Measurements from ENCODE around the gene MELTF.
A peak's percentile ranks its signal among the peaks of the same experiment; 100 is the strongest.

Gene MELTF

GRCh38 chr3:197008436-197009209, 21.0 kb downstream of the MELTF start:
- Mint-ChIP-seq H3K4me1 (peaks cover 6% of the 10 kb centered on the region), H3K36me3 (ENCODE audit: low read depth) (no peaks in the 10 kb centered on the region), H3K27me3 (peaks cover 3% of the 10 kb centered on the region), H3K4me3 (no peak overlapping the region), H3K9me3 (no peaks in the 10 kb centered on the region), H3K27ac (no peak overlapping the region)
- DNase-seq, result no peak
- ATAC-seq, result no peak

DNA sequence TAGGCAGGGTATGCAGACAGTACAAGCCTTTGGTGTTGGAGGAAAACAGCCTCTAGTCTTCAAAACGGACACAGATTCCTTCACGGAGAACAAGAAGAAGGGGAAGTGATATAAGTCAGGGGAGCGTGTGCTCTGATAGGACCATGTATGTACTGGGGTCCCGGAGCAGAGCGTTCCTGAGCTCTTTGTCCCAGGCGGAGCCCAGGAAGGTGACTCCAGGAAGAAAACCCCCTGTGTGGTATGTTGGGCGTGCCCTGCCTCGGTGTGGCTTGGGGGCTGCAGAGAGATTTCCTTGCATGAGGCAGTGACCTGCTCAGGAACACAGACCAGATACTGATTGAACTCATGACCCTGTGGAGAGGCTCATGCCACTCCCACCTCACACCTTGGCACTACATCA, 21.7 kb downstream of the MELTF start:
- H3K27ac Mint-ChIP-seq, result no peak overlapping the region

GRCh38 chr3:197007296-197007940, 22.2 kb downstream of the MELTF start:
- Mint-ChIP-seq H3K4me1 (peaks cover 8% of the 10 kb centered on the region), H3K27me3 (peaks cover 3% of the 10 kb centered on the region), H3K27ac (no peak overlapping the region), H3K9me3 (no peaks in the 10 kb centered on the region), H3K4me3 (no peak overlapping the region), H3K36me3 (ENCODE audit: low read depth) (no peaks in the 10 kb centered on the region)
- DNase-seq, result no peak
- no peak for ATAC-seq

More for the DNA sequence above, 21.7 kb downstream of the MELTF start:
- DNase-seq (no peak), ATAC-seq (no peak)
- H3K4me3 Mint-ChIP-seq, result no peak overlapping the region
- H3K27me3 Mint-ChIP-seq, result peaks cover 3% of the 10 kb centered on the region
- no peaks in the 10 kb centered on the region for H3K9me3 Mint-ChIP-seq
- H3K4me1 Mint-ChIP-seq, result peaks cover 8% of the 10 kb centered on the region
- no peaks in the 10 kb centered on the region for H3K36me3 Mint-ChIP-seq (ENCODE audit: low read depth)

GRCh38 chr3:197006860-197007259, 22.8 kb downstream of the MELTF start:
- no peaks in the 10 kb centered on the region for H3K36me3 Mint-ChIP-seq (ENCODE audit: low read depth)
- no peak for ATAC-seq
- no peaks in the 10 kb centered on the region for H3K9me3 Mint-ChIP-seq
- H3K27ac Mint-ChIP-seq, result no peak overlapping the region
- no peak overlapping the region for H3K4me3 Mint-ChIP-seq
- no peak for DNase-seq
- H3K4me1 Mint-ChIP-seq, result peaks cover 8% of the 10 kb centered on the region
- peaks cover 3% of the 10 kb centered on the region for H3K27me3 Mint-ChIP-seq

GRCh38 chr3:197006446-197006845, 23.2 kb downstream of the MELTF start:
- DNase-seq (no peak), ATAC-seq (no peak)
- H3K4me1 Mint-ChIP-seq, result peaks cover 10% of the 10 kb centered on the region
- H3K4me3 Mint-ChIP-seq, result no peak overlapping the region
- H3K36me3 Mint-ChIP-seq (ENCODE audit: low read depth), result no peaks in the 10 kb centered on the region
- H3K27ac Mint-ChIP-seq, result no peak overlapping the region
- peaks cover 5% of the 10 kb centered on the region for H3K27me3 Mint-ChIP-seq
- no peaks in the 10 kb centered on the region for H3K9me3 Mint-ChIP-seq

DNA sequence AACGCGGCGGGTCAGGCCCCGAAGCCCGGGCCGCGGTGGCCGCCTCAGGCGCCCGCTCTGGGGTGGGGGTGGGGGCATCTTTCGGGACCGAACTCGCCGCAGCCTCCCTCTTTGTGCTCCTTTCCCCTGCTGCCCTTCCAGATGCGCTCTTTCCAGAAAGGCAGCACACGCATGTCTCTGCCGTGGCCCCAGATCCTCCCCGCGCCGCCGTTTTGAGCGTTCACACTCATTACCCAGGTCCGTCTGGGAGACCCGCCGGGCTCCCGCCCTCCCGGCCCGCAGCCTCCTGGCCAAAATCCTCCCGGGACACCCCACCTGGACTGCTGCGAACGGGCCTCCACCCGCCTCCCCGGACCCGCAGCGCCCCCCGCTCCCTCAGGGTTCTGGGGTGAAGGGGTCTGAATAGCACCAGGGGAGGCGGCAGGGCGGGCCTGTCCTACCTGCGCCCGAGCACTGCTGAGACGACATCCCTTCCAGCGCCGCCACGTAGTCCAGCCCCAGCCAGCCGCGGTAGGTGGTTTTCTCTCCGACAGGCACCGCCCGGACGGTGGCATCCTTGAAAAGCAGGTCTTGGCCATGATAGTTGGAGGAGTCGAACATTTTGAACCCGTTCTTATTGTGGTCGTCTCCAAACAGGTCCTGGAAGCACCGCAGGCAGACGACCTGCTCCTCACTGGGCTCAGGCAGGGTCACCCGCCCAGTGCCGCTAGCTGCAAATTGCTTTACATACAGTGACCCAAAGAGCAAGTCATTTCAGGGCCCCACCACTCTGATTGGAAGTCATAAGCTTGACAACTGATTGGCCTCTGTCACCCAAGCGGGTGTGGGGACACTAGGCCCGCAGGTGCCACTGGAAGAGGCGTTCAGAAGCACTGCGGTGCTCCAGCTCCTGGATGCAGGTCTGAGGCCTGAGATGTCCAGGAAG, 25.9 kb downstream of the MELTF start:
- Mint-ChIP-seq H3K4me1 (peaks cover 10% of the 10 kb centered on the region), H3K9me3 (no peaks in the 10 kb centered on the region), H3K36me3 (ENCODE audit: low read depth) (no peaks in the 10 kb centered on the region), H3K4me3 (peak overlapping the region; percentile 75), H3K27ac (peak overlapping the region; percentile 83), H3K27me3 (peaks cover 5% of the 10 kb centered on the region)
- ATAC-seq (peak; percentile 3), DNase-seq (peak; percentile 32)

- ATAC-seq (peak; percentile 73), DNase-seq (peak; percentile 81)
- Mint-ChIP-seq H3K9me3 (no peaks in the 10 kb centered on the region), H3K4me1 (peaks cover 10% of the 10 kb centered on the region), H3K4me3 (no peak overlapping the region), H3K27me3 (peaks cover 5% of the 10 kb centered on the region), H3K36me3 (ENCODE audit: low read depth) (no peaks in the 10 kb centered on the region), H3K27ac (no peak overlapping the region)
Observed at GRCh38 chr3:197002701-197003454, 26.7 kb downstream of the MELTF start.

- Mint-ChIP-seq H3K36me3 (ENCODE audit: low read depth) (no peaks in the 10 kb centered on the region), H3K9me3 (no peaks in the 10 kb centered on the region), H3K4me1 (peaks cover 10% of the 10 kb centered on the region), H3K27ac (peak overlapping the region; percentile 72), H3K27me3 (peaks cover 5% of the 10 kb centered on the region), H3K4me3 (peak overlapping the region; percentile 70)
- DNase-seq, result no peak
- ATAC-seq, result no peak
Observed at GRCh38 chr3:197001972-197002700, 27.5 kb downstream of the MELTF start.

DNA sequence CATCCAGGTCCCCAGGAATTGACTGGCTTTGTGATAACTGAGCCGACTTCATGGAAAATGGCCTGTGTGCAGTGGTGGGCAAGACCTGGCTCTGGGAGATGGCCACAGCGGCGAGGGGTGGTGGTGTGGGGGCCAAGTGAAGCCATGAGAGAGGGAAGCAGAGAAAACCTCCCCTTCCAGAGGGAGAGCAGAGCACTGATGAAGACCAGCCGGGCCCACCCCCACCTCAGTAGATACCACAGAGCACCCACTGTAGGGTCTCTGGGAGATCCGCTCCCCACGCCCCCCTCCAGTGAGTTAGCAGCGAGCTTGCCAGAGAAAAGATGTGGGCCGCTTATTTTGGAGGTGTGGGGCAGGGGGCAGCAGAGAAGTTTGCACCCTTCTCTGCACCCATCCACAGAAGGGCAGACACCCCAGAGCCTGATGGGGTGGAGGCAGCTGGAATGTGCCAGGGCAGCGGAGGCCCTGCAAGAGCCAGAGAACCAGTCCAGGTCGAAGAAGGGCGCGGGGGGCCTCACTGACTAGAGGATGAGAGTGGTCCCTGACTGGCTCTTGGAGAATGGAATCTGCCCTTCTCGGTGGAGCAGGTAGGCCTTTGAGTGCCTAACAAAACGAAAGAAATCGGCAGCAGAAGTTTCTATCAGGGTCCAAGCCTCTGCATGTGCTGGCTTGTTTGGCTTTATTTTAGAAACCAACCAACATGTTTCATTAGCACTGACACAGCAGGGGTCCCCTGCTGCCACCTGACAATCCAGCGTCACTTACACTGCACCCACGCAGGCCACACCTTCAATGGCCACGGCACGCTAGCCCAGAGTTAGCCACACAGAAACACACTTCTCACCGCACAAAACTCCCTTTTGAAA, 28.3 kb downstream of the MELTF start:
- Mint-ChIP-seq H3K27ac (peak overlapping the region; percentile 72), H3K9me3 (no peaks in the 10 kb centered on the region)

GRCh38 chr3:197000211-197000610, 29.4 kb downstream of the MELTF start:
- Mint-ChIP-seq H3K4me3 (no peak overlapping the region), H3K36me3 (ENCODE audit: low read depth) (no peaks in the 10 kb centered on the region), H3K4me1 (peaks cover 10% of the 10 kb centered on the region), H3K27ac (no peak overlapping the region), H3K9me3 (no peaks in the 10 kb centered on the region), H3K27me3 (peaks cover 3% of the 10 kb centered on the region)
- ATAC-seq, result no peak
- no peak for DNase-seq

More for the DNA sequence above, 28.3 kb downstream of the MELTF start:
- Mint-ChIP-seq H3K4me3 (peak overlapping the region; percentile 70), H3K36me3 (ENCODE audit: low read depth) (no peaks in the 10 kb centered on the region), H3K27me3 (peaks cover 5% of the 10 kb centered on the region), H3K4me1 (peaks cover 10% of the 10 kb centered on the region)
- ATAC-seq (no peak), DNase-seq (no peak)

- ATAC-seq (no peak), DNase-seq (no peak)
- H3K27ac Mint-ChIP-seq, result no peak overlapping the region
- peaks cover 8% of the 10 kb centered on the region for H3K4me1 Mint-ChIP-seq
- H3K36me3 Mint-ChIP-seq (ENCODE audit: low read depth), result no peaks in the 10 kb centered on the region
- H3K9me3 Mint-ChIP-seq, result no peaks in the 10 kb centered on the region
- H3K27me3 Mint-ChIP-seq, result peaks cover 2% of the 10 kb centered on the region
- H3K4me3 Mint-ChIP-seq, result no peak overlapping the region
Observed at GRCh38 chr3:196998966-196999760, 30.5 kb downstream of the MELTF start.

DNA sequence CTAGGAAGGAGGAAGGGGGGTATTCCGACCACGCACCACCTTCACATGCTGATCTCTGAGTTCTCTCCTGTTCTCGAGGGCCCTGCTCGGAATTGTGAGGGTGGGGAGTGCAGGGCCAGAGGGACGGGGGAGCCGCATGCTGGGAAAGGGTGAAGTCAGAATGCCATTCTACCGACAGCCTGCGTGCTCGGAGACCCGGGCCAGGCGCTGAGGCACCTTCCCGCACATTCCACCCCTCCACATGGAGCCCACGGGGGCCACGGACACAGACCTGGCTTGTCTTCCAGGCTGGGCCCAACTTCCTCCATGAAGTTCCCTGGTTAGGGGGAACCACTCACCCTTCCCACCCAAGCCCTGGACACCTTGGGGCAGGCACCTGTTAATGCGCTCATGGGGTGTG, 32.3 kb downstream of the MELTF start:
- no peak for ATAC-seq
- DNase-seq, result no peak
- Mint-ChIP-seq H3K9me3 (no peaks in the 10 kb centered on the region), H3K4me3 (no peak overlapping the region), H3K27ac (no peak overlapping the region), H3K27me3 (peaks cover 2% of the 10 kb centered on the region), H3K36me3 (ENCODE audit: low read depth) (no peaks in the 10 kb centered on the region), H3K4me1 (peaks cover 2% of the 10 kb centered on the region)
